Measurements from ENCODE around the gene SH3RF3.

DNA sequence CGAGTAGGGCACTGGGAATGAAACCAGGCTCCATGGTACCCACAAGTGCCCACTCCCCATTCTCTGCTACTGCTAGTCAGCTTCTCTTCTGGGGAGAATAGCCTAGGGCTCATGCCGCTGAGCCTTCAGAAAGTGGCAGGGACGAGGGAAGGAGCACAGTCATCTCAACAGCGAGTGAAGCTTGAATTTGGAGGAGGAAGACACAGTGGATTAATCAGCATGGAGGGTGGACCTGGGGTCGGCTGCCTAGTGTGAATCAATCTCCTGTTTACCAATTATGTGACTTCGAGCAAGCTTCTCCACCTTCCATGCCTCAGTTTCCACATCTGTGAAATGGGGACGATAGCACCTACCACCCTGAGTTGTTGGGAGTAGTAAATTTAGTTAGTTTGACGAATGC lies 327.8 kb downstream of the SH3RF3 start:
- TF ChIP-seq, protein P1, sequence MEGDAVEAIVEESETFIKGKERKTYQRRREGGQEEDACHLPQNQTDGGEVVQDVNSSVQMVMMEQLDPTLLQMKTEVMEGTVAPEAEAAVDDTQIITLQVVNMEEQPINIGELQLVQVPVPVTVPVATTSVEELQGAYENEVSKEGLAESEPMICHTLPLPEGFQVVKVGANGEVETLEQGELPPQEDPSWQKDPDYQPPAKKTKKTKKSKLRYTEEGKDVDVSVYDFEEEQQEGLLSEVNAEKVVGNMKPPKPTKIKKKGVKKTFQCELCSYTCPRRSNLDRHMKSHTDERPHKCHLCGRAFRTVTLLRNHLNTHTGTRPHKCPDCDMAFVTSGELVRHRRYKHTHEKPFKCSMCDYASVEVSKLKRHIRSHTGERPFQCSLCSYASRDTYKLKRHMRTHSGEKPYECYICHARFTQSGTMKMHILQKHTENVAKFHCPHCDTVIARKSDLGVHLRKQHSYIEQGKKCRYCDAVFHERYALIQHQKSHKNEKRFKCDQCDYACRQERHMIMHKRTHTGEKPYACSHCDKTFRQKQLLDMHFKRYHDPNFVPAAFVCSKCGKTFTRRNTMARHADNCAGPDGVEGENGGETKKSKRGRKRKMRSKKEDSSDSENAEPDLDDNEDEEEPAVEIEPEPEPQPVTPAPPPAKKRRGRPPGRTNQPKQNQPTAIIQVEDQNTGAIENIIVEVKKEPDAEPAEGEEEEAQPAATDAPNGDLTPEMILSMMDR (IDR thresholded peaks at IDR 0.05; ENCODE audit: low read depth, low read length): no peak
- no peak for TF ChIP-seq POLR2A (IDR thresholded peaks at IDR 0.05; ENCODE audit: extremely low read depth, insufficient read length)

All from NB4 (cell line).